Lower lobe of right lung (tissue), 2 donors: ENCODE measurements around the gene KLF9. TPM values are rescaled to one million over a fixed set of nuclear protein-coding genes. Genes with fewer than 3 reads are reported as not detected.

Source experiments
- ATAC-seq, 2 donors: fragments of 200-7000 bp; cut with Tn5 transposase; one replicate each; pipeline ENCODE4 v1.9.1; 2020 to 2022; ENCODE audit warnings: mild to moderate bottlenecking in 2 of 2, moderate library complexity in 2 of 2
- DNase-seq: peaks from one replicate; pipeline ENCODE4 v3.0.0-alpha.2; 2020
- H3K27ac ChIP-seq: fragments of 200-600 bp; one replicate; pipeline ENCODE4 v1.8.0; 2022
- H3K27me3 ChIP-seq: fragments of 200-600 bp; one replicate; pipeline ENCODE4 v1.8.0; 2022; ENCODE audit warnings: low read depth
- H3K36me3 ChIP-seq: fragments of 200-600 bp; one replicate; pipeline ENCODE4 v1.8.0; 2022; ENCODE audit warnings: mild to moderate bottlenecking
- H3K4me1 ChIP-seq: fragments of 200-600 bp; one replicate; pipeline ENCODE4 v1.8.0; 2022
- H3K4me3 ChIP-seq: fragments of 200-600 bp; one replicate; pipeline ENCODE4 v1.8.0; 2022; ENCODE audit warnings: mild to moderate bottlenecking
- H3K9me3 ChIP-seq: fragments of 200-600 bp; one replicate; pipeline ENCODE4 v1.8.0; 2022
- CTCF ChIP-seq: fragments of 200-600 bp; IDR thresholded peaks from one replicate; pipeline ENCODE4 v1.8.0; 2022; ENCODE audit warnings: antibody characterized with exemption, mild to moderate bottlenecking
- intact Hi-C: fragments of 100-400 bp; cut with DNase I; formaldehyde crosslinking; loops from one replicate; pipeline ENCODE4 v1.11.0; 2022
- total RNA-seq: library from RNA; stranded (reverse); fragmentation: NEBNext Ultra II Directional; extraction: Animal tissue kit (Norgen Biotek cat#: 25700); gene quantifications from one replicate; pipeline ENCODE4 v1.2.1, GENCODE V29; 2021
- donor health status: DM: no; HTN: yes; CAD: no; lungs with severe emphysema.

Gene KLF9
- total RNA-seq, 1 donor from 2014 or later = 76.9 TPM

- no peak overlapping the region for H3K27ac ChIP-seq
- ATAC-seq (no peak), DNase-seq (no peak)
- intact Hi-C loops = no loop called here
- no peaks in the 10 kb centered on the region for H3K9me3 ChIP-seq
- H3K4me3 ChIP-seq = no peak overlapping the region
- TF ChIP-seq CTCF = no peak
- no peaks in the 10 kb centered on the region for H3K36me3 ChIP-seq
- peaks cover 26% of the 10 kb centered on the region for H3K4me1 ChIP-seq
- no peaks in the 10 kb centered on the region for H3K27me3 ChIP-seq
These were observed 27.9 kb upstream of the KLF9 start for GRCh38 chr9:70442328-70442848.

GRCh38 chr9:70441622-70442021 lies 27.2 kb upstream of the KLF9 start:
- ATAC-seq = no peak
- Histone ChIP-seq H3K4me3 (no peak overlapping the region), H3K4me1 (peaks cover 31% of the 10 kb centered on the region), H3K27ac (no peak overlapping the region), H3K9me3 (no peaks in the 10 kb centered on the region), H3K36me3 (no peaks in the 10 kb centered on the region), H3K27me3 (no peaks in the 10 kb centered on the region)
- intact Hi-C loops = no loop called here
- no peak for TF ChIP-seq CTCF
- no peak for DNase-seq

GRCh38 chr9:70439991-70440706 lies 25.7 kb upstream of the KLF9 start:
- intact Hi-C loops = no loop called here
- Histone ChIP-seq H3K36me3 (no peaks in the 10 kb centered on the region), H3K27ac (no peak overlapping the region), H3K9me3 (no peaks in the 10 kb centered on the region), H3K4me1 (peaks cover 41% of the 10 kb centered on the region), H3K27me3 (no peaks in the 10 kb centered on the region), H3K4me3 (no peak overlapping the region)
- ATAC-seq (no peak), DNase-seq (no peak)
- no peak for TF ChIP-seq CTCF

- intact Hi-C loops = no loop called here
- peaks cover 41% of the 10 kb centered on the region for H3K4me1 ChIP-seq
- peak; percentile 62 for DNase-seq
These were observed 24.0 kb upstream of the KLF9 start for GRCh38 chr9:70438341-70438928.

GRCh38 chr9:70435948-70436347 lies 21.5 kb upstream of the KLF9 start:
- TF ChIP-seq CTCF = no peak
- H3K4me1 ChIP-seq = peaks cover 41% of the 10 kb centered on the region
- no peaks in the 10 kb centered on the region for H3K36me3 ChIP-seq
- DNase-seq = no peak
- H3K9me3 ChIP-seq = peaks cover 2% of the 10 kb centered on the region
- no peaks in the 10 kb centered on the region for H3K27me3 ChIP-seq
- no peak for ATAC-seq
- H3K27ac ChIP-seq = no peak overlapping the region
- H3K4me3 ChIP-seq = no peak overlapping the region
- intact Hi-C loops = no loop called here

More at GRCh38 chr9:70438341-70438928, 24.0 kb upstream of the KLF9 start:
- peak overlapping the region; percentile 77 for H3K27ac ChIP-seq
- H3K4me3 ChIP-seq = no peak overlapping the region
- no peaks in the 10 kb centered on the region for H3K9me3 ChIP-seq
- TF ChIP-seq CTCF = no peak
- no peaks in the 10 kb centered on the region for H3K36me3 ChIP-seq
- H3K27me3 ChIP-seq = no peaks in the 10 kb centered on the region
- ATAC-seq = peak; percentile 81 to 90
